Activated CD4-positive, alpha-beta memory T cell treated with anti-CD3 and anti-CD28 coated beads, Interleukin-2, amount 10 ng/mL, durations not matched to agents 7 days and 5 days (primary cell): ENCODE data around the gene VEGFC. TPM values are rescaled to one million over a fixed set of nuclear protein-coding genes. Genes with fewer than 3 reads are reported as not detected.

Source experiments
- CTCF ChIA-PET: fragments of 350-600 bp; sonication (Branson Sonifier 250); formaldehyde crosslinking; loops from one replicate; lab custom pipeline; 2021; ENCODE audit warnings: antibody characterized with exemption, inconsistent platforms; lab: Charles Lee
- POLR2A ChIA-PET: fragments of 350-600 bp; sonication (Branson Sonifier 250); formaldehyde crosslinking; loops from one replicate; lab custom pipeline; 2021; ENCODE audit warnings: antibody characterized with exemption; lab: Charles Lee
- DNase-seq: peaks from one replicate; pipeline ENCODE4 v3.0.0-alpha.2; 2020
- H3K27ac Mint-ChIP-seq: one replicate; pipeline ENCODE4 v1.8.0; 2021; ENCODE audit warnings: mild to moderate bottlenecking, mixed read lengths
- H3K27me3 Mint-ChIP-seq: one replicate; pipeline ENCODE4 v1.8.0; 2021; ENCODE audit warnings: mixed read lengths
- H3K36me3 Mint-ChIP-seq: one replicate; pipeline ENCODE4 v1.8.0; 2021; ENCODE audit warnings: low read depth, mixed read lengths
- H3K4me1 Mint-ChIP-seq: one replicate; pipeline ENCODE4 v1.8.0; 2021; ENCODE audit warnings: mixed read lengths
- H3K4me3 Mint-ChIP-seq: one replicate; pipeline ENCODE4 v1.8.0; 2021; ENCODE audit warnings: mild to moderate bottlenecking, mixed read lengths
- H3K9me3 Mint-ChIP-seq: one replicate; pipeline ENCODE4 v1.8.0; 2021; ENCODE audit warnings: mixed read lengths
- total RNA-seq, 2 experiments: library from RNA; stranded (reverse); gene quantifications; one replicate each; pipeline ENCODE4 v1.2.3, GENCODE V29; 2021

VEGFC gene
- total RNA-seq, 2 experiments from 2014 or later, result not detected

DNA sequence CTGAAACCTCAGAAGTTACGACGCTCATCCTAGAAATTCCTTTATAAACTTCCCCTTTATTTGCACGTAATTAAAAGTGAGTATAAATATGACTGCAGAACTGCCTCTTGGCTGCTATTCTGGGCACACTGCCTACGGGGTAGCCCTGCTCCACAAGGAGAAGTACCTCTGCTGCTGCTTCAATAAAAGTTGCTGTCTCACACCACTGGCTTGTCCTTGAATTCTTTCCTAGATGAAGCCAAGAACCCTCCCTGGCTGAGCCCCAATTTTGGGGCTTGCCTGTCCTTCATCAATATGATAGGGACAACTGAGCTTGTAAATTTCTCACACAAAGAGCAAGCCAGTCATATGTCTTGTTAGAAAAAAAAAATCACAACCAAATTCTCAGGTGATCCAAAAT, 115.8 kb downstream of the VEGFC start:
- H3K4me1 Mint-ChIP-seq, result no peaks in the 10 kb centered on the region
- no peak overlapping the region for H3K27ac Mint-ChIP-seq
- H3K36me3 Mint-ChIP-seq, result no peaks in the 10 kb centered on the region
- H3K27me3 Mint-ChIP-seq, result no peaks in the 10 kb centered on the region
- CTCF ChIA-PET, result no interaction called here
- POLR2A ChIA-PET, result no interaction called here
- no peak for DNase-seq
- no peak overlapping the region for H3K4me3 Mint-ChIP-seq
- H3K9me3 Mint-ChIP-seq, result no peaks in the 10 kb centered on the region

GRCh38 chr4:176675810-176676209, 116.9 kb downstream of the VEGFC start:
- Mint-ChIP-seq H3K4me1 (no peaks in the 10 kb centered on the region), H3K4me3 (no peak overlapping the region), H3K27ac (no peak overlapping the region), H3K27me3 (no peaks in the 10 kb centered on the region), H3K36me3 (no peaks in the 10 kb centered on the region), H3K9me3 (no peaks in the 10 kb centered on the region)
- DNase-seq, result no peak
- ChIA-PET POLR2A (no interaction called here), CTCF (no interaction called here)

- ChIA-PET CTCF (no interaction called here), POLR2A (no interaction called here)
- Mint-ChIP-seq H3K27ac (no peak overlapping the region), H3K4me3 (no peak overlapping the region), H3K4me1 (no peaks in the 10 kb centered on the region), H3K27me3 (no peaks in the 10 kb centered on the region), H3K36me3 (no peaks in the 10 kb centered on the region), H3K9me3 (no peaks in the 10 kb centered on the region)
- no peak for DNase-seq
Observed at GRCh38 chr4:176671532-176671931, 121.2 kb downstream of the VEGFC start.

DNA sequence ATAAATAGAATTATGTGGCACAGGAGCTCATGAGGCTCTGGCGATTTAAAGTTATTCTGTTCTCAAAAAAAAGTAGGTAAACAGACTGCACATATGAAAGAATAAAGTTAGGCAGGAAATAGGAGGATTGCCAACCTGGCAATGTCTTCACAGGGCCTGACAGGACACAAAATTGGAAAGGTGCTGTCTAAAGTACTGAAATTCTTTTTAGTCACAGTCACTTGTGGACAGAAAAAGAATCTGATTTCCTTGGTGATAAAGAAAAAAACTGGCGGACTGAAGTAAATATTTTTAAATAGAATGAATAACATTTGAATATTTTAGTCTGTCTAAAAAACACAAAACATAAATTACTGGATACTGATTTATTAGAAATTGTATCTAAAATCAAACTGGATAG, 124.4 kb downstream of the VEGFC start:
- no peak for DNase-seq
- Mint-ChIP-seq H3K4me1 (no peaks in the 10 kb centered on the region), H3K27me3 (no peaks in the 10 kb centered on the region), H3K4me3 (no peak overlapping the region), H3K27ac (no peak overlapping the region), H3K36me3 (no peaks in the 10 kb centered on the region), H3K9me3 (no peaks in the 10 kb centered on the region)
- ChIA-PET POLR2A (no interaction called here), CTCF (no interaction called here)

DNA sequence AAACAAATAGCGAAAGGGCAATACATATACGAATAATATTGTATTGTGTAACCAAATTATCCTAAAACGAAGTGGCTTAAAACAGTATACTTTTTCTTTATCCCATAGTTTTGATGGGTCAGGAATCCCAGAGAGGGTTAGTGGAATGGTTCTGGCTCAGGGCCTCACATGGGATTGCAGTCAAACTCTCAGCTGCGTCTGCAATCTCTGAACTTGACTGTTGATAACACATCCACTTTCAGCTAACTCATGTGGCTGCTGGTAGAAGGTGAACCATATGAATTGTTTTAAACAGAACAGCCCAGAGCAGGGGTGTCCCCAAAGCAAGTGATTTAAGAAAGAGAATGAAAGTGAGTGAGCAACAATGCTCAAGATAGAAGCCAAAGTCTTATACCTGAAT, 127.8 kb downstream of the VEGFC start:
- no peaks in the 10 kb centered on the region for H3K9me3 Mint-ChIP-seq
- no peaks in the 10 kb centered on the region for H3K27me3 Mint-ChIP-seq
- ChIA-PET CTCF (no interaction called here), POLR2A (no interaction called here)
- H3K4me1 Mint-ChIP-seq, result no peaks in the 10 kb centered on the region
- H3K4me3 Mint-ChIP-seq, result no peak overlapping the region
- DNase-seq, result no peak
- H3K36me3 Mint-ChIP-seq, result no peaks in the 10 kb centered on the region
- H3K27ac Mint-ChIP-seq, result no peak overlapping the region

- no peak overlapping the region for H3K4me3 Mint-ChIP-seq
- no peak for DNase-seq
- POLR2A ChIA-PET, result no interaction called here
- H3K9me3 Mint-ChIP-seq, result no peaks in the 10 kb centered on the region
- H3K4me1 Mint-ChIP-seq, result no peaks in the 10 kb centered on the region
- no peaks in the 10 kb centered on the region for H3K27me3 Mint-ChIP-seq
- H3K36me3 Mint-ChIP-seq, result no peaks in the 10 kb centered on the region
- no peak overlapping the region for H3K27ac Mint-ChIP-seq
- CTCF ChIA-PET, result no interaction called here
Observed at GRCh38 chr4:176660561-176660960, 132.2 kb downstream of the VEGFC start.

DNA sequence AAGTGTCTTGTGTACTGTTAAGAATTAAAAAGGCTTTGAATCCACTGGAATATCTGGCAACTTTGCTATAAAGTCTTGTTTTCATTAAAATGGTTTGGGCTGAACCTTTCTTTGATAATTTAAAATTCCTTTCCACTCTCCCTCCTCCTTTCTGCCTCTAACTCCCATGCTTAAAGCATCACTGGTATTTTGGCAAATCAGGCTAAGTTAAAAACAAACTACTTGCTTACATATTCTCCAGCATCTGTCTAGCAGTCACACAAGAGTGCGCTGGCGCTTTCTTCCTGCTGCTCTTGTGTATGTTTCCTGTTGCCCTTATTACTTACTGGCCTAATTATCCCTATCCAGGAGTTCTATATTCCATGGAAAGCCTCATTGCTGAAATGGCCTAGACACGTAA, 136.6 kb downstream of the VEGFC start:
- POLR2A ChIA-PET, result no interaction called here
- H3K27ac Mint-ChIP-seq, result no peak overlapping the region

DNA sequence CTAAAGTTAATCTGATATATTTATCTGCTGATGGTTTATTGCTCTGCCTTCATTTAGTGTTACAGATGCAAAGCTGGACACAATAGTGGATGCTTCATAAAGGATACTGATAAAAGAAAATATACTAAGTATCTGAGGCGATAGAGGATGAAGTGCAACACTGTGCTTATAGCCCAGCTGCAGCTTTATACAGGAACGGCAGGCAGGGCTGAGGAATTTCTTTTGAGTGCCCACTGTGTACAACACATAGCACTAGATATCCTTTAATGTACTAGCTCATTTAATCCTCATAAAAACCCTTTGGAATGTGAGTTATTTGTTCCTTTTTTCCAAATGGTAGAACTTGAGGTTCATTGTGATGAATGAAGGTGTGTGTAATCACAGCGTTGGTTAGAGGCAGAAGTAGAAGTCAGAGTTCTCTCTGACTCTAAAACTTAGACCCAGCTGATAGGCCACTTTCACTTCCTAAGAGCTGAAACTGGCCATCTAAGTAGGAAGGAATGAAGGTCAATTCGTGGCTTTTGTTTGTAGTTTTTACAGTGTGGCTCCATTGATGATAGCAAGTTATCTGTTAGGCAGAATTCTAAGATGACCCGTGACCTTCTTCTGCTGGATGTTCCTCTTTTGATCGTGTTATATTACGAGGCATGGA, 138.0 kb downstream of the VEGFC start:
- Mint-ChIP-seq H3K4me1 (no peaks in the 10 kb centered on the region), H3K4me3 (no peak overlapping the region), H3K9me3 (no peaks in the 10 kb centered on the region), H3K27me3 (no peaks in the 10 kb centered on the region), H3K27ac (no peak overlapping the region), H3K36me3 (no peaks in the 10 kb centered on the region)
- no peak for DNase-seq
- ChIA-PET POLR2A (no interaction called here), CTCF (no interaction called here)

More for the DNA sequence above, 136.6 kb downstream of the VEGFC start:
- H3K4me3 Mint-ChIP-seq, result no peak overlapping the region
- H3K27me3 Mint-ChIP-seq, result no peaks in the 10 kb centered on the region
- no peaks in the 10 kb centered on the region for H3K36me3 Mint-ChIP-seq
- no peak for DNase-seq
- CTCF ChIA-PET, result no interaction called here
- H3K9me3 Mint-ChIP-seq, result no peaks in the 10 kb centered on the region
- H3K4me1 Mint-ChIP-seq, result no peaks in the 10 kb centered on the region

DNA sequence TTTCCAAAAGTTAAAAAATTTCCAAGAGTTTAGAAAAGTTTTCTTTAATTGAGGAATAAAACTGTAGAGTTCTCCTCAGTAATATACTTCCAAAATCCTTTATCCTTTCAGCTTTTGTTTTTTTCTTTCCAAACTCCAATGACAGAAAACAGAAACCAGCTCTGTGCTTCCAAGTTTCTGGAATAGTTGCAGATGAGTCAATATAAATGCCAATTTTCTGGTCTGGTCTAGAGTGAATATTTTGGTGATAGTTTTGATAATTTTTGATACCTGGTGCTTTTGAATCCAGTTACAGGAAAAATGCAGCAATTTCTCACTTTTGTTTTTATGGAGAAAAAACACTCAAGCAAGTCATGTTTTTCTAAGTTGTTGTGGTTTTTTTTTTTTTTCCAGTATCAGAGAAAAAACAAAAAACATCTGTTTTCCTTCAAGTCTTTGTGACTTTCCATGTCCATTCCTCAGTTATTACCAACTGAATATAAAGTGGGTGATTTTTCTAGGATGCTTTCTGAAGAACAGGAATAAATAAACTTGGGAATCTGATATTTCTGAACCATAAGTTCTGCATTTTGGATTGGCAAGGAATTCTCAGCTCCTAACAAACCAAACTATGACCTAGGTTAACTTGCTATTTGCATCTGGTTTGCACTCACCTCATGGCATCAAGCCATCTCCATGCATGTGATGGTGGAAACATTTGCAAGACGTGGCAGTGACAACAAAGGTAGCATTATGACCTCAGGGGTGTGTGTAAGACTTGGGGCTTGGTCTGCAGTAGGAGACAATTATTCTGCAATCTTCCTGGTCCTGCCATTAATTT, 139.1 kb downstream of the VEGFC start:
- no peak for DNase-seq
- ChIA-PET CTCF (no interaction called here), POLR2A (no interaction called here)
- H3K27ac Mint-ChIP-seq, result no peak overlapping the region
- no peak overlapping the region for H3K4me3 Mint-ChIP-seq
- H3K36me3 Mint-ChIP-seq, result no peaks in the 10 kb centered on the region
- H3K4me1 Mint-ChIP-seq, result no peaks in the 10 kb centered on the region
- H3K9me3 Mint-ChIP-seq, result no peaks in the 10 kb centered on the region
- H3K27me3 Mint-ChIP-seq, result no peaks in the 10 kb centered on the region

- H3K27me3 Mint-ChIP-seq, result no peaks in the 10 kb centered on the region
- H3K9me3 Mint-ChIP-seq, result no peaks in the 10 kb centered on the region
- no peak for DNase-seq
- no peak overlapping the region for H3K27ac Mint-ChIP-seq
- H3K4me1 Mint-ChIP-seq, result no peaks in the 10 kb centered on the region
- POLR2A ChIA-PET, result no interaction called here
- CTCF ChIA-PET, result no interaction called here
- no peak overlapping the region for H3K4me3 Mint-ChIP-seq
- H3K36me3 Mint-ChIP-seq, result no peaks in the 10 kb centered on the region
Observed at GRCh38 chr4:176646311-176646710, 146.4 kb downstream of the VEGFC start.

GRCh38 chr4:176645246-176645960, 147.3 kb downstream of the VEGFC start:
- no peaks in the 10 kb centered on the region for H3K9me3 Mint-ChIP-seq
- H3K36me3 Mint-ChIP-seq, result no peaks in the 10 kb centered on the region
- ChIA-PET POLR2A (no interaction called here), CTCF (no interaction called here)
- no peak for DNase-seq
- H3K4me3 Mint-ChIP-seq, result no peak overlapping the region
- no peaks in the 10 kb centered on the region for H3K27me3 Mint-ChIP-seq
- no peaks in the 10 kb centered on the region for H3K4me1 Mint-ChIP-seq
- no peak overlapping the region for H3K27ac Mint-ChIP-seq

- no peaks in the 10 kb centered on the region for H3K36me3 Mint-ChIP-seq
- ChIA-PET CTCF (no interaction called here), POLR2A (no interaction called here)
- H3K4me1 Mint-ChIP-seq, result no peaks in the 10 kb centered on the region
- no peaks in the 10 kb centered on the region for H3K27me3 Mint-ChIP-seq
- DNase-seq, result no peak
- no peak overlapping the region for H3K27ac Mint-ChIP-seq
- no peak overlapping the region for H3K4me3 Mint-ChIP-seq
- H3K9me3 Mint-ChIP-seq, result no peaks in the 10 kb centered on the region
Observed at GRCh38 chr4:176642472-176642871, 150.2 kb downstream of the VEGFC start.

GRCh38 chr4:176641237-176641636, 151.5 kb downstream of the VEGFC start:
- Mint-ChIP-seq H3K4me1 (no peaks in the 10 kb centered on the region), H3K27me3 (no peaks in the 10 kb centered on the region), H3K4me3 (no peak overlapping the region), H3K36me3 (no peaks in the 10 kb centered on the region), H3K9me3 (no peaks in the 10 kb centered on the region), H3K27ac (no peak overlapping the region)
- POLR2A ChIA-PET, result no interaction called here
- CTCF ChIA-PET, result no interaction called here
- no peak for DNase-seq
